GM18861 (cell line): ENCODE results near the gene HSPA5.
"Not testable (repeated sequence)": the region's sequence is repeated elsewhere in the genome, so short reads cannot be mapped to it uniquely, and the experiment has no call there.

Source experiments
- ATAC-seq: cut with Tn5 transposase; IDR thresholded peaks from one replicate; pipeline ENCODE4 v1.9.1; 2021; ENCODE audit not compliant: unreplicated experiment

Gene HSPA5

GRCh38 chr9:125194466-125194865, 46.7 kb downstream of the HSPA5 start:
- ATAC-seq: not testable (repeated sequence)

GRCh38 chr9:125190361-125190801, 50.8 kb downstream of the HSPA5 start:
- ATAC-seq: no peak

- ATAC-seq: peak; percentile 91
Observed at GRCh38 chr9:125189361-125190289, 51.5 kb downstream of the HSPA5 start, which contains the start of gene PPP6C. Gene PPP6C (minus strand): TSS chr9:125189803. CDS start chr9:125189718, 85 bp downstream.

GRCh38 chr9:125189011-125189360, 52.2 kb downstream of the HSPA5 start:
- peak; percentile 7 for ATAC-seq
